GM04504 (cell line): Measurements from ENCODE around the gene CASKIN2.
"Not testable (repeated sequence)": the region's sequence is repeated elsewhere in the genome, so short reads cannot be mapped to it uniquely, and the experiment has no call there.

ENCODE experiments used
- DNase-seq: peaks from one replicate; pipeline ENCODE4 v3.0.0-alpha.2; 2012; ENCODE audit warnings: low read depth

Gene CASKIN2

DNA sequence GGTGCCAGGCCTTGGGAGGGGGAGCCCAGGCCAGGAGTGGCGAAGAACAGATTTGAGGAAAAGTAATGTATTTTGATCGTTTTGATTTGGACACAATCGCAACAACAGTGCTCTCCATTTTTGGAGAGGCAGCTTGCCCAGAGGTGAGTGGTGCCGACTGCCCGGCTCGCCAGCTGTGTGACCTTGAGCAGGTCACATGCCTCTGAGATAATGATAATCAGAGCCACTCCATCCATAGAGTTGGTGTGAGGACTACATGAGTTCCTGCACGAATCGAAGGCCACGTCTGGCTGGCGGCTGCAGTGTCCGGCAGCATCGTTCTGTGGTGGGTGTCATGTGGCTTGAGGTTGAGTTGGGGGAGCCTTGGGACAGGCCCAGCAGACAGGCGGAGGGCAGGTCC lies 30.8 kb upstream of the CASKIN2 start:
- no peak for DNase-seq

DNA sequence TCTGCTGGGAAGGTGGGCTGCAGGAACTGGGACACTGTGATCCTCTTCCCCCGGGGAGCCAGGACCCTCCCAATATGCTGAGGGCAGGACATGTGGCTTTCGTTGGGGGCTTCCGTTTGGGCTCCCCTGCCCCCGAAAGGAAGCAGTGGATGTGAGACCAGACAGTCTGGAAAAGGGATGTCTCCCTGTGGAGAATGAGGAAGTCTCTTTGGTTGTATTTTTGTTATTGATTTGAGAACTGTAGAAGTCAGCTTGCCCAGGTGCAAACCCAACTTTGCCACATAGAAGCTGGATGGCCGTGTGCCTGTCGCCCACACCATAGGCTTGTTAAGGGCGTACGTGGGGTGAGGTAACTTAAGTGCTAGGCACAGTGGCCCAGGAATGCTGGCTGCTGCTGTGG lies 28.9 kb upstream of the CASKIN2 start:
- no peak for DNase-seq

DNA sequence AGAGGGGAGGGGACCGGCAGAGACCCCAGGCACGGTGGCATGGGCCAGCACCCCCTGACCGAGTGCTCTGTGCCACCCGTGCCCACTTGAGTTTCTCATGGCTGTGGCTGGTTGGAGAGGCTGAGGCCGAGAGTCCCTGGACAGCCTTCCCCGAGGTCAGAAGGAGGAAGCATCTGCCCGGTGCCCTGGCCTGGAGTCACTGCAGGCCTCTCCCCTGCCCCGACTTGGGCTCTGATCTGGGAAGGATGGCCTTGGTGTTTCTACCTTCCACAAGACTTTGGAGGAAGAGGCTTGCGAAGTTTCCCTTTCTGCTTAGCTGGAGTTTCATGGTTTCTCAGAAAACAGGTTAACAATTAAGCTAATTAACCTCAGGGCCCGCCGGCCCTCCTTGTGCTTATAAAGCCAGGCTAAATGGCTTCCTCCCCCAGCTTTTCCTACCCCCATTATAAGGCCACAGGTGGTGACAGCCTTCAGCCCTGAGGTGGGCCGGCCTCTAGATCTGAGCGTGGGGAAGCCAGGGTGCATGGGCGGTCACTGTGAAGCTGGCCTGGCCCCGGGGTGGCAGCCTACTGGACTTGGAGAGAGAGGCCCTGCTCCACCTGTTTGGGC lies 27.5 kb upstream of the CASKIN2 start:
- DNase-seq: no peak

DNA sequence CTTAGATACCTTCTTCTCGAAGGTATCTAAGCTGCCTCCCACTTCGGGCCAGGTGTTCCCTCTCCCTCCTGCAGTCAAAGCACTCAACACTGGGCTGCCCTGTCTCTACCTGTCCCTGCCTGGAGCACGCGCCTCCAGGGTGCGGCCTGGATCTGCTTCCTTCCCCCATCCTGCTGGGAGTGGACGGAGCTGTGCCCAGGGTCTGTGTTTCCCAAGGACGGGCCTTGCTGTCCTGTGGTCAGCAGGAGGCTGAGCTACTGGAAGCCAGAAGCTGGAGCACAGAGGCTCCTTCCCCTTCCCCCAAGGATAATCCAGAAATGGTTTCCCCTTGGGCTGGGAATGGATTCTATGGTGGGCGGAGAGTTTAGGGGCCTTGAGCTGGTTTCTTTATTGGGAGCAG lies 26.9 kb upstream of the CASKIN2 start:
- no peak for DNase-seq

DNA sequence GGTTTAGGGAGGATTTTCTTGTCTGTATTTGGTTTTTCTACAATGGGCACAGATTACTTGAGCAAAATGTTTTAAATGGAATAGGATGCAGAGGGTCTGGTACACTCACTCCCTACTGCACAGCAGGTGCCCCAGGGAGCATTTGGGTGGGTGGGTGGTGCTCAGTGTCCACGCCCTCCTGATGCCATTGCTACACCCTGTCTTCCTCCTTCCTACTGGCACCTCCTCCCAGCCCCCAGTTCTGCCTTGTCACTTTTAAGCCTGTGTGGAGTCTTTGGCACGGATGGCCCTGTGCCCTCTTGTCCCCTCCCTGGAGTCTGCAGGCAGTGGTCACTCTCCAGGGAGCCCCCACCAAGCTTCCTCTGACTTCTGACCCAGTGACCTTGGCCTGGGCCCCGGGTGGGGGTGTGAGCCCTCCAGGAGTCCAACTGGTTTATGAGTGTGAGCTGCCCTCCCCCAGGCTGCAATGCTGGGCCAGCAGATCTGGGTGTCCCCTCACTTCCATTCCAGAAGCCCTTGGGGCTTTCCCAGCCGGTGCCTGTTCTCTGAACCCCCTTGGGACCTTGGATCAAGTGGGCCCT lies 25.7 kb upstream of the CASKIN2 start:
- DNase-seq: no peak

DNA sequence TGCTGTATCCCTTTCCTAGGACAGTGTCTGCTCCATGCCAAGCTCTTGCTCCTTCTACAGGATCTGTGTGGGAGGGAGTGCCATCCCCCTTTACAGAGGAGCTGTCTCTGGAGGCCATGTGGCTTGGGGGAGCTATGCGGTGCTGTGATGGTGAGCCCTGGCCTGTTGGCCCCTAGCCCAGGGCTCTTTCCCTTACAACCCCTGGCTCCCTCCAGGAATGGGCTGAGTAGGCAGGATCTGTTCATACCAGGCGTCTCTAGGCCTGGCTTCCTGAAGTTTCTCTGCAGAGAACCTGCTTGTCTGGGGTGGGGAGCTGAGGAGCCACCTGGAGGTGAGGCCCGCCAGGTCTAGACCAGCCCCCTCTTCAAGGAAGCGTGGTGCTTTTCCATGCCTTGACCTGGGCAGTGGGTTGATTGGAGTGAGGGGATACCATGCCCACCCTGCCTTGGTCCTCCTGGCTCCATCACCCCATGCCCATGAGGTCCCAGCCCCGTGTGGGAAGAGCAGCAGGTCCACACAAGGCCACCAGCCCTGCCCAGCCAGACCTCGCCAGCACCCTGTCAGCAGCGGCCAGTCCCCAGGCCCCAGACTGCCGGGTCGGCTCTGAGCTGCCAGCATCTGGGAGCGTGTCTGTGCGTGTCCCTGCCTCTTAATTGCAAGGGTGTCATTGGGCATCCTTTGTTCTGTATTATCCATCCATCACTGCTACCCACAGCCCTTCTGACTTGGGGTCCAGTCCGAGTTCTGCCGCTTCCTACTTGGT lies 24.8 kb upstream of the CASKIN2 start:
- no peak for DNase-seq

DNA sequence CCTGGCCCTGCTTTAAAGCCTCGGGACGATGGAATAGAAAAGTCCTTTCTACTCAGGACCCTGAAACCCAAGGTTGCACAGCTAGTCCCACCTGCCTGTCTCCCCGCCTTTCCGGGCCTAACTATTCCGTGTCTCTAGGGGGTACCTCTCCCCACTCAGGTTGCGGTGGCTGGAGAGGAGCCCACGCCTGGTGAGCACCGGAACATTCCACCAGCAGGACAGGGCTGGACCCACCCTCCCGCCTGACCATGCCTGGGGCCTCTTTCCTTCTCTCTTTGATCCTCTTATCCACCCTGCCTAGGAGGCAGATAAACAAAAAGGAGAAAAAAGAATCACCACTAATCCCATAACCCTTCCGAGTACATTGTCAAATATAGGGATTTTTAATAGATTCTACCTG lies 21.0 kb upstream of the CASKIN2 start:
- DNase-seq: no peak

DNA sequence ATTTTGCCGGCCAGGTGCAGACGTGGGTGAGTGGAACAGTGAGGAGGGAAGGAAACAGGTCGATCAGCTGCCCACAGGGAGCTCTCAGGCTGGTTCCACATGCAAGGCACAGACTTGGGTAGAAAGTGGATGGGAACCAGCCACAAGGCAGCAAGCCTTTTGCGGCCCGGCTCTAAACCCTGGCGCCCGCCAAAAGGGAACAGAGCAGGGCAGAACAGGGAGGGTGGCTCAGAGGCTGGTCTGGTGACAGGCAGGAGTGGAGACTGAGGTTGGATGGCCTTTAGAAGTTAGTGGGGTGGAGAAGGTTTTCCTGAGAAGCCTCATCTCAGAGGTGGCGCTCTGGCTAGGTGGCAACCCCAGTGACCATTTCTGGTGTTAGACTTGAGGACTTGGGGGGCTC lies 20.5 kb upstream of the CASKIN2 start:
- DNase-seq: no peak

DNA sequence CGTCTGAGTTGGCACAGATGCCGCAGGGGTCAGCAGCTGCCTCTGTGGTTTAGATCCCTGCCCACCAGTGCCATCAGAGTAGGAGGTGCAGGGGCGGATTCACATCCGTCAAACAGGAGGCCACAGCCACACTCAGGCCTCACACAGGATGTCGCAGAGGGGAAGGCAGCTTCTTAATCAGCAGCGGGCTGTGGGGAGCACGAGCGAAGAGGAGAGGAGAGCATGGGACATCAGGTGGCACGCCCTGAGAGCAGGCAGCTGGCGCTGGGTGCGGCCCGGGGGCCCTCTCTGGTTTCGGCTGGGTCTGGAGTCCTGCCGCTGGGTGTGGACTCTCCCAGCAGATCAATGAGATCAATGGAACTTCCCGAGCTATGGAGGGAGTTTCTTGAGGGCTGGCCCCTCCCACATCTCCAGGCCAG lies 19.8 kb upstream of the CASKIN2 start:
- DNase-seq: no peak

DNA sequence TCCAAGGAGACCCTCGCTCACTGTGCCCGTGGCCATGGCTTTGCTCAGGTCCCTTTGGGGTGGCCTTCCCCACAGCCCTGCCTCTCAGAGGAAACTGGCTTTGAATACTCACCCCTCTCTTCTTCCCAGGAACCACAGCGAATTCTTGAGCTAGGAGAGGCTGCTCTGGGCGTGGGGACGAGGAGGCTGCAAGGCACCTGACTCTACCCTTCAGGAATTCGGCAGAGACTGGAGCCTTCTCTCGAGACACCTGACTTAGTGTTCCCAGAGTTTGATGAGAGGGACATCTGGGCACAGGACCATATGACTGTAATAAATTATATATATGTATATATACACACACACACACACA lies 16.4 kb upstream of the CASKIN2 start:
- no peak for DNase-seq

DNA sequence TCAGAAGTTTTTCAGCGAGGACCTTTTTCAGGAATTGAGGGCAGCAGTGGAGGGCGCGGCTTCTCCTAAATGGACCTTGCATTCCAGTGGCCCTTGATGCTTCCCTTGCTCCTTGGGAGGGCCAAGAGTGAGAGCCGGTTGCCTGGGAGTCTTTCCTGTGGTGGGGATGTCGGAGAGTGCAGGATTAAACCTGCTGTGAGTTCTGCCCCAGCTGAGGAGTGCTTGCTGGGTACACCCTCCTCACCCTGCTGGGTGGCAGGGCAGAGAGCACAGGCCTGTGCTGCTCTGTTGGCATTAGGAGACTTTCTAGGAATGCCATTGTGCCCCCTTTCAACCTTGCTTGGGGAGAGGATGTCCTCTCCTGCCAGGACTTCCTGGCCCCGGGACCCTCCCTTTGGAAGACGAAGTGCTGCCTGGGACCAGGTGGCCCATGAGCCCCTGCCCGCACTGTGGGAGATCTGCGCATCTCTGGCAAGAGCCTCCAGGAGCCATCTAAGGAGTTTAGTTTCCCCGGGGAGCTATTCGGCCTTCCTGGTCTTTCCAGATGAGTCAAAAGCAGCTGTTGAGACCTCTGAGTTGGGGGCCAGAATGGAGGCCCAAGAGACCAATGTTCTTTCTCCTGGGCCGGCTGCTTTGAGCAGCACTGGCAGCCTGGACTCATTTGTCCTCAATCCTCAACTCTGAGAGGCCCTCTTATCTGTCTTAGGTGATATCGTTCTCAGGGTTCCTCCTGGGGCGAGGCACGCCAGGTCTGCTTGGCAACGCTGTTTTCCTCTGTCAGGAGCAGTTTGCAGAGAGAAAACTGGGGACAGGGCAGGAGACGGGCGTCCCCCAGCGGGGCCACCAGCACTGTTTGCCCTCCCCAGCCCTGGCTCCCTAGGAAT lies 15.7 kb upstream of the CASKIN2 start:
- no peak for DNase-seq

DNA sequence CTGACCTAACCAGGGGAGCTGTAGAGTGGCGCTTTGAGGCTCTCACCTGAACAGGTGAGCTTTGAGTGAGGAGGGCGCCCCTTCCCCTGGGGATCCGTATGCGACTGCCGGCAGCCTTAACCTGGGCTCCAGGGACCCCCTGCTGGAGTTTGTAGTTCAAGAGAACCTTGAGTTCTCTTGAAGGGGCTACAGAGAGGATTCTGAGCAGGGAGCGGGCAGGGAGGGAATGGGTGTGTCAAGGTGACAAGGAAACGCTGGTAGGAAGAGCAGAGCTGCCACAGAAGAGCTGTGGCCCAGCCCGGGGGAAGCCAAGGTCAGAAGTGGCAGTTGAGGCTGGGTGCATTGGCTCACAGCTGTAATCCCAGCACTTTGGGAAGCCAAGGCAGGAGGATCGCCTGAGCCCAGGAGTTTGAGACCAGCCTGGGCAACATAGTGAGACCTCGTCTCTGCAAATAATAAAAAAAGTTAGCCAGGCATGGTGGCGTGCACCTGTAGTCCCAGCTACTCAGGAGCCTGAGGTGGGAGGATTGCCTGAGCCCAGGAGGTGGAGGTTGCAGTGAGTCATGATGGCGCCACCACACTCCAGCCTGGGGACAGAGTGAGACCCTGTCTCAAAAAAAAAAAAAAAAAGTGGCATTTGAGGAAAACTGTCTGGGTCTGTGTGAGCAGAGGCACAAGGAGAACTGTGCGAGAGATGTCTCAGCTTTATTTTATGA lies 11.4 kb upstream of the CASKIN2 start:
- DNase-seq: no peak

DNA sequence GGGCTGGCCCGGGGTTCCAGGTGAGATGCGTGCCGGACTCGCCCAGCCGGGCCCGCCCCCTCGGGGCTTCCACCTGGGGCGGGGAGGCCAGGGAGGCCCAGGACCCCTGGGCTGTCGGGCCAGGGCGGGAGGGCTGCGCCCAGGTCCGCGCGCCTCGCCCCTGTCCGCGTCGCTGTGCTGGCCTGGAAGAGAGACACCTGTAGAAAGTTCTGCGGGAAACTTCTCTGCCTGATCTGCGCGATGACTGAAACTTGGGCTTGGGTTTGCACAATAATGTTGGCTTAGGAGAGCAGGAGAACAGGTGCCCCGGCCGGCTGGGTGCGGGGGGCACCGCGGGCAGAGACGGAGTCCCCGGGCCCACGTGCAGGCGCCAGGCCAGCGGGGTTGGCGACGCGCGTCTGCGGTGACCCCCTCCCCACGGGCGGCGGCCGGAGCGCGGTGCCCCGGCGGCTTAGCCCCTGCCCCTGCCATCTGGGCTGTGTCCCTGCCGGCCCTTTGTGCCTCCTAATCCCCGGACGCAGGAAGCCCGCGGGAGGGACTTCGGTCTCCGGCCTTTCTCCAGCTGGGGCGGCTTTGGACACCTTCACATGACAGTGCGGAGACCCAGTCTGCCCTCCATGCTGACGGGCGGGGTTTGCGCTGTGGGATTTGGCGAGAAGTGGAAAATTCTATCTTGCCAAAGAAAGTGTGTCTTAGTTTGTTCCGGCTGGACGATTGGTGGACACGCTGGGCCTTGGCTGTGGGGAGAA lies 10.6 kb upstream of the CASKIN2 start:
- DNase-seq: no peak

DNA sequence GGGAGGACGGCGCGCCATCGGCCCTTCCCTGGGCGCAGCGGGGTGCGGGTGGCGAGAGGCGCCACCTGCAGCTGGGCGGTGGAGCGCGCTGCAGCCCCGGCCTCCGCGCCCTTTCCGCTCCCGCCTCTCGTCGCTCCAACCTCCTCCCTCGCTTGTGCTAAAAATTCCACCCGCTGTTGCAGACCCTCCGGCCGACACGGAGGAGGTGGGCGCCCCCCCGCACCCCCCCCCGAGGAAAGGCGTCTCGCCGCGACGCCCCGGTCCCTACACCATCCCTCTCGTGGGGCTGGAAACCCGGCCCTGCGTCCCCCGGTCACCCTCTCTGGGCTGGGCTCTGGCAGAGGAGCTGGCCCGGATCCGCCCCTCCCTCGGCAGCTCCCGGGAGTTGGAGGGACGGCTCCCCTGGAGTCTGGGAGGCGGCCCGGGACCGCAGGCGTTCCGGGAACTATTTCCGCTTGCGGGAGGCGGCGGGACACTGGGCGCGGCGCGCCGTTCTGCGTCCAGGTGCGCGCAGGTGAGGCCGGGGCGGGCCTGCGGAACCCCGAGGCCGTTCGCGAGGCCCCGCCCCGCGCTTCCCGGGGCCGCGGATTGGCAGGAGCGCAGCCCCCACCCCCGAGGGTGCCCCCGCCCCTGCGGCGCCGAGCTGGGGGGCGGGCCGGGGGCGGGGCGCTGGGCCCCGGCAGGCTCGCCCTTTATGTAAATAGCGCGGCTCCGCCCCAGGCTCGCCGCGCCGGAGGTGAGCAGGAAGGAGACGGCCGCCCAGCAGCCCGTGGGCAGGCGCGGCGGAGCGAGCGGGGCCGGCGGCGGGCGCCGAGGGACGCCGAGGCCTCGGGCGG lies 9.9 kb upstream of the CASKIN2 start, which contains the start of gene LLGL2:
TSS of gene LLGL2 (plus strand) at position 728 of the 836 bp plus-strand sequence. CDS start 17,730 bp downstream, outside the sequence.
- DNase-seq: no peak

DNA sequence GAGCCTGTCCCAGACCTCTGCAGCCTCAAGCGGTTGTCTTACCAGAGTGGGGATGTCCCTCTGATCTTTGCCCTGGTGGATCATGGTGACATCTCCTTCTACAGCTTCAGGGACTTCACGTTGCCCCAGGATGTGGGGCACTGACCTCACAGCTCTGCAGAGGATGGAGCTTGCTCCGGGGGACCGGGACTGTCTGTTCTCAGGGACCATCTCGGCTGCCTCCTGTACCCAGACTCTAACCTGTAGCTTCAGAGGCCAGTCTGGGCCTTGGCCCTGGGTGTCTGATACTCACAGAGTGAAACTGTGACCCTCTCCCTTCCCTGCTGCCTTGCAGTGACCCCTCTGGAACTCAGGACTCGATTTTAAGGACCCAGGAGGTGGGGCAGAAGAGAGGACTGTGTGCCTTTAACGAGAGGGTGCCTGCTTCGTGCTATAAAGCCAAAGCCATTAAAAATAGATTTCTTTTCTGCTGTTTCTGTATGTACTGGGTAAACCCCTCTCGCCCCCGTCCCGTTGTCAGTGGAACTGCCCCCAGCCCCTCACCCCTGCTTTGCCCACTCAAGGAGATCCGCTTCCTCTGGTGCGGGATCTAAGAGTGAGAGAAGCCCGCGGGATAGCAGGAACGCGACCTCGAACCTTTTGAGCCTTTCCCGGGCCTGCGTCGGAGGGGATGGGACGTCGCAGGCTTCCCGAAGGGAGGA lies 9.1 kb upstream of the CASKIN2 start:
- DNase-seq: no peak

DNA sequence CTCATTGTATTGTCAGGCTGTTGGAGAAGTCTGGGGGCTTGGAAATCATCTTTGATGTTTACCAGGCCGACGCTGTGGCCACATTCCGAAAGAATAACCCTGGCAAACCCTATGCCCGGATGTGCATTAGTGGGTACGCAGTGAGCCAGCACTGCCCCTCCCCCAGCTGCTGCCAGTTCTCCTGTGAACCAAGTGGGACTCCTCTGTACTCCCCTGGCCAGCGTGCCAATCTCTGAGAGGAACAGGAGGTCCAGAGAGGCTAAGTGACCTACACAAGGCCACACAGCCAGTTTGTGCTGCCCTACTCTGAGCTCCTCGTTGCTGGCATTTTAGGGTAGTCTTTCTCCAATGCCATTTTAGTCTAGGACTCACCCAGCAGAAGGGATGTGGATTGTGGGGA lies 8.3 kb upstream of the CASKIN2 start:
- no peak for DNase-seq

DNA sequence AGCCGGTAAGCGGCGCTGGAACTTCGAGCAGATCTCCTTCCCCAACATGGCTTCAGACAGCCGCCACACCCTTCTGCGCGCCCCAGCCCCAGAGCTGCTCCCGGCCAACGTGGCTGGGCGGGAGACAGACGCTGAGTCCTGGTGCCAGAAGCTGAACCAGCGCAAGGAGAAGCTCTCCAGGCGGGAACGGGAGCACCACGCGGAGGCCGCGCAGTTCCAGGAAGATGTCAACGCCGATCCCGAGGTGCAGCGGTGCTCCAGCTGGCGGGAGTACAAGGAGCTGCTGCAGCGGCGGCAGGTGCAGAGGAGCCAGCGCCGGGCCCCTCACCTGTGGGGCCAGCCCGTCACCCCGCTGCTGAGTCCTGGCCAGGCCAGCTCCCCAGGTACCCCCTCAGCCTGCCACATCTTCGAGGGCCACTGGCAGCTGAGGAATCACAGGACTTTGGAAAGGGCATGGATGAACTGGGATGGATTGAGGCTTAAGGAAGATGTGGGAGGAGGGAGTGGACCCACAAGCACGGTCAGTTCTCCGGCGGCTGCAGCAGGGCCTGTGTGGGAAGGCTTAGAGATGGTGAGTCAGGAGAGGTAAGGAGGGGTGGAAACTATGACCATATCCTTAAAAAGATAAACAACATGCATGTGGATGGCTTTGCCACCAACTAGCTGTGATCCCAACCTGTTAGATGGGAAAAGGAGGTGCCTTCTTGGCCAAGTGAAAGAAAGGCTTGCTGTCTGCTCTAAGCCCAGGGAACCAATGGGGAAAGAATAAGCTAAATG lies 6.8 kb upstream of the CASKIN2 start:
- no peak for DNase-seq

DNA sequence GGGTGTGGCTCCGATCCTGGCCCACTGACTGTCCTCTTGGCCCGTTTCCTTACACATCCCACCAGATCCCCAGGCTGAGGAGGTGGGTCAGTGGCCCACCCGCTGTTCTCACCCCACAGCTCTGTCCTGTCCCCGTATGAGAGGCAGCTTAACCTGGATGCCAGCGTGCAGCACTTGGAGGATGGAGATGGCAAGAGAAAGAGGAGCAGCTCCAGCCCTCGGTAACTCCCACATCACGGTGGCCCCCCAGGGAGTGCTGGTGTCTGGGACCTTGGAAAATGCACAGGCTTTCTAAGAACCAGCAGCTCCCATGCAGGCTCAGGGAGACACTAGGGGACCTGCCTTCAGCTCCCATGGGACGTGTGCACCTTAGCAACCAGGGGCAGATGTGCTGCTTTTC lies 6.0 kb upstream of the CASKIN2 start:
- DNase-seq: no peak

DNA sequence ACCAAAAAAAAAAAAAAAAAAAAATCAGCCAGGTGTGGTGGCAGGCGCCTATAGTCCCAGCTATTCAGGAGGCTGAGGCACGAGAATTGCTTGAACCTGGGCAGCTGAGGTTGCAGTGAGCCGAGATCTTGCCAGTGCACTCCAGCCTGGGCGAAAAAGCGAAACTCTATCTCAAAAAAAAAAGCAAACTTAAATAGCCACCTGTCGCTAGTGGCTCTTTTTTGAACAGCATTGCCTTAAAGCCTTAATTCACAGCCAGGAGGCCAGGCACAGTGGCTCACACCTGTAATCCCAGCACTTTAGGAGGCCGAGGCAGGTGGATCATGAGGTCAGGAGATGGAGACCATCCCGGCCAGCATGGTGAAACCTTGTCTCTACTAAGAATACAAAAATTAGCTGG lies 5.1 kb upstream of the CASKIN2 start:
- DNase-seq: not testable (repeated sequence)
